ENCODE results near the gene PBRM1. TPM values are rescaled to one million over a fixed set of nuclear protein-coding genes. Genes with fewer than 3 reads are reported as not detected.

Gene PBRM1
- total and polyA plus RNA-seq, 2 of the 13 experiments (the other 11 are each of a cell fraction or from before 2014, with no cell fraction given), result 10.9 to 33.2 TPM

- Histone ChIP-seq H3K27me3 (ENCODE audit: control insufficient read depth in 1 of 2, insufficient read depth in 2 of 2, low read length in 2 of 2) (peaks cover 9 to 31% of the 10 kb centered on the region in 2 experiments), H4K20me1 (ENCODE audit: insufficient read depth, low read length) (no peaks in the 10 kb centered on the region), H2AFZ (ENCODE audit: low read length) (no peak overlapping the region), H3K27ac (ENCODE audit: extremely low read length, insufficient read depth, low read length) (no peak overlapping the region), H3K9me3 (ENCODE audit: low read length) (no peaks in the 10 kb centered on the region), H3K36me3 (replicated peaks in 1 of 2; ENCODE audit: control insufficient read depth in 1 of 2, insufficient read depth in 2 of 2, low read length in 2 of 2) (peaks cover 6 to 12% of the 10 kb centered on the region in 2 experiments; a peak in 4 of 5 replicates), H3K4me3 (replicated peaks in 1 of 3; ENCODE audit: insufficient read depth in 1 of 3, low read depth in 2 of 3, low read length in 3 of 3) (no peak overlapping the region), H3K9ac (ENCODE audit: insufficient read depth, low read depth, low read length) (no peak overlapping the region), H3K4me2 (ENCODE audit: low read depth, low read length) (no peak overlapping the region), H3K79me2 (ENCODE audit: insufficient read depth, low read length) (no peaks in the 10 kb centered on the region), H3K4me1 (ENCODE audit: insufficient read depth, low read length) (peaks cover 18% of the 10 kb centered on the region)
- no TSS peak for BruUV-seq (replicated peaks)
- 51% methylated on average over 7 of the region's 14 CpGs for WGBS (ENCODE audit: low lambda C conversion rate)
- ATAC-seq, result no peak
- no peak for TF ChIP-seq PHB2 (IDR thresholded peaks at IDR 0.05; ENCODE audit: partially characterized antibody)
- TF ChIP-seq ZNF609 (CRISPR knock-in tag; IDR thresholded peaks at IDR 0.05; ENCODE audit: borderline replicate concordance), result no peak
- TF ChIP-seq MAFF (IDR thresholded peaks at IDR 0.05; ENCODE audit: low read depth, low read length), result no peak
- no peak for TF ChIP-seq FOXJ3 (CRISPR knock-in tag; IDR thresholded peaks at IDR 0.05; ENCODE audit: borderline replicate concordance)
- TF ChIP-seq SP5 (CRISPR knock-in tag; IDR thresholded peaks at IDR 0.05; ENCODE audit: borderline replicate concordance, low read depth), result no peak
- CTCF ChIA-PET (ENCODE audit: low intra/inter-chr PET ratio, low total read pairs), result no interaction called here
- no peak for DNase-seq (ENCODE audit: low spot score)
- intact Hi-C loops (cut with micrococcal nuclease; ENCODE audit: unreplicated experiment), result no loop called here
- POLR2A ChIA-PET, result no interaction called here
- FAIRE-seq, result no peak
- in situ Hi-C loops (cut with HindIII; ENCODE audit: extremely low pct_ligation_motif_present, low pct_unique_long_range_greater_than_20kb), result no loop called here
Observed at GRCh38 chr3:52520141-52520667, 165.5 kb downstream of the PBRM1 start.
